Left cardiac atrium (tissue), 4 donors: ENCODE measurements around the gene KRT35. TPM values are rescaled to one million over a fixed set of nuclear protein-coding genes. Genes with fewer than 3 reads are reported as not detected.
"Not testable (repeated sequence)": the region's sequence is repeated elsewhere in the genome, so short reads cannot be mapped to it uniquely, and the experiment has no call there.

Experiments used
- ATAC-seq, 2 donors: fragments of 200-7000 bp; cut with Tn5 transposase; one replicate each; pipeline ENCODE4 v1.9.1; 2020; ENCODE audit warnings: mild to moderate bottlenecking in 2 of 2, moderate library complexity in 2 of 2
- DNase-seq: peaks from one replicate; pipeline ENCODE4 v3.0.0-alpha.2; 2020
- intact Hi-C, 2 donors: fragments of 100-400 bp; cut with DNase I; formaldehyde crosslinking; loops; one replicate each; pipeline versions ENCODE4 v1.14.1 to v1.15.1; 2022 to 2023
- microRNA-seq, 2 donors: library from miRNA; unstranded; fragments of <30 nt; microRNA quantifications; one replicate each; pipeline ENCODE4 v1.2.0, GENCODE V29; 2020
- total RNA-seq, 2 donors: library from RNA; stranded (reverse); fragmentation: NEBNext Ultra II Directional; extraction: Animal tissue kit (Norgen Biotek cat#: 25700); gene quantifications; one replicate each; pipeline ENCODE4 v1.2.1, GENCODE V29; 2021
- donor health status: DM: no; HTN: yes; CAD: no.
- donor health status: DM: no; HTN: yes; CAD: no; lungs with severe emphysema.
- donor health status: DM: yes; HTN: yes; CAD: no.
- donor health status: Dilated cardiomyopathy.

The KRT35 gene
- total RNA-seq, 2 donors from 2014 or later, result not detected

- DNase-seq (no peak), ATAC-seq (no peak)
- intact Hi-C loops, result no loop called here
These were observed 43.7 kb downstream of the KRT35 start for GRCh38 chr17:41437254-41437653.

- DNase-seq (no peak), ATAC-seq (no peak)
- intact Hi-C loops, result no loop called here
These were observed 46.5 kb downstream of the KRT35 start for GRCh38 chr17:41434415-41434814.

GRCh38 chr17:41434005-41434404 is 46.9 kb downstream of the KRT35 start:
- intact Hi-C loops, result no loop called here
- DNase-seq, result no peak
- ATAC-seq, result no peak

- no peak for DNase-seq
- ATAC-seq, result no peak
- intact Hi-C loops, result no loop called here
These were observed 47.4 kb downstream of the KRT35 start for GRCh38 chr17:41433586-41433985.

GRCh38 chr17:41430376-41430775 is 50.6 kb downstream of the KRT35 start:
- intact Hi-C loops, ATAC-seq, DNase-seq: not testable (repeated sequence)

GRCh38 chr17:41429667-41430066 is 51.3 kb downstream of the KRT35 start:
- intact Hi-C loops, result no loop called here
- no peak for ATAC-seq
- DNase-seq, result no peak

GRCh38 chr17:41428591-41429291 is 52.2 kb downstream of the KRT35 start:
- intact Hi-C loops, result no loop called here
- no peak for DNase-seq

More at GRCh38 chr17:41428591-41429291, 52.2 kb downstream of the KRT35 start:
- ATAC-seq, result no peak

Small RNA genes within 50 kb of the gene (microRNA-seq; reads per million reads assigned to microRNA genes)
- 0 reads per million in 2 donors for gene MIR6510

Other genes starting within 250 kb of the KRT35 start
- gene KRTAP9-3, start 248.7 kb downstream of the KRT35 start, total RNA-seq, result not detected
- not detected for gene KRTAP9-8, start 243.2 kb downstream of the KRT35 start, total RNA-seq
- gene KRTAP9-4, start 231.5 kb downstream of the KRT35 start, total RNA-seq, result not detected
- gene KRTAP9-9, start 225.8 kb downstream of the KRT35 start, total RNA-seq, result not detected
- gene KRTAP9-6, start 215.8 kb downstream of the KRT35 start, total RNA-seq, result not detected
- gene KRTAP9-7, start 205.5 kb downstream of the KRT35 start, total RNA-seq, result not detected
- not detected for gene KRTAP29-1, start 178.3 kb downstream of the KRT35 start, total RNA-seq
- gene KRTAP16-1, start 171.8 kb downstream of the KRT35 start, total RNA-seq, result not detected
- not detected for gene KRTAP17-1, start 165.4 kb downstream of the KRT35 start, total RNA-seq
- not detected for gene KRT33A, start 130.3 kb downstream of the KRT35 start, total RNA-seq
- gene KRT33B, start 111.3 kb downstream of the KRT35 start, total RNA-seq, result not detected
- not detected for gene KRT34, start 98.8 kb downstream of the KRT35 start, total RNA-seq
- not detected for gene KRT31, start 83.5 kb downstream of the KRT35 start, total RNA-seq
- not detected for gene KRT37, start 56.6 kb downstream of the KRT35 start, total RNA-seq
- not detected for gene KRT38, start 40.2 kb downstream of the KRT35 start, total RNA-seq
- gene KRT32, start 13.8 kb downstream of the KRT35 start, total RNA-seq, result not detected
- gene KRT36, start 8.8 kb upstream of the KRT35 start, total RNA-seq, result not detected
- gene KRT13, start 24.5 kb upstream of the KRT35 start, total RNA-seq, result not detected
- gene KRT15, start 37.7 kb upstream of the KRT35 start, total RNA-seq, result under 1 TPM; 0.24 to 0.37 TPM
- gene KRT19, start 47.2 kb upstream of the KRT35 start, total RNA-seq, result 10 to 100 TPM; 13.7 to 21.0 TPM
- not detected for gene KRT9, start 90.9 kb upstream of the KRT35 start, total RNA-seq
- under 1 TPM; 0.41 to 0.58 TPM for gene KRT14, start 105.7 kb upstream of the KRT35 start, total RNA-seq
- gene KRT16, start 131.6 kb upstream of the KRT35 start, total RNA-seq, result 1 to 10 TPM in 1 of 2 donors, under 1 TPM in 1; 0.44 to 1.1 TPM
- gene KRT17, start 143.4 kb upstream of the KRT35 start, total RNA-seq, result not detected
- gene EIF1, start 207.7 kb upstream of the KRT35 start, total RNA-seq, result 1,000 to 10,000 TPM in 1 of 2 donors, 100 to 1,000 TPM in 1; 883 to 1,102 TPM
- gene GAST, start 231.2 kb upstream of the KRT35 start, total RNA-seq, result not detected